Suprapubic skin (tissue), 4 donors: Measurements from ENCODE around the gene DEFB119.

Source experiments
- EP300 ChIP-seq: sonication (generic); formaldehyde crosslinking; IDR thresholded peaks from one replicate; pipeline ENCODE4 v1.6.1; 2017; ENCODE audit warnings: antibody characterized with exemption
- POLR2A ChIP-seq, 2 donors: fragments of 450-650 bp; IDR thresholded peaks; one replicate each; pipeline ENCODE4 v1.6.1; 2017; ENCODE audit warnings: antibody characterized with exemption in 2 of 2, mild to moderate bottlenecking in 2 of 2, moderate library complexity in 2 of 2
- POLR2AphosphoS5 ChIP-seq, 3 donors: sonication (generic); formaldehyde crosslinking; IDR thresholded peaks; one replicate each; pipeline ENCODE4 v1.6.1; 2017; ENCODE audit warnings: antibody characterized with exemption in 3 of 3
- TF ChIP-seq, protein P1 (sequence below), 2 donors: fragments of 200-600 bp in 1 of 2; fragments of 450-650 bp in 1 of 2; sonication (generic) in 1 of 2; IDR thresholded peaks; one replicate each; pipeline ENCODE4 v1.5.1; 2016 to 2019; ENCODE audit warnings: antibody characterized with exemption in 2 of 2, mild to moderate bottlenecking in 1 of 2, moderate library complexity in 1 of 2

GRCh38 chr20:31418307-31418706, 27.9 kb upstream of the DEFB119 start:
- TF ChIP-seq POLR2AphosphoS5 (IDR thresholded peaks at IDR 0.05) = no peak
- TF ChIP-seq, protein P1, sequence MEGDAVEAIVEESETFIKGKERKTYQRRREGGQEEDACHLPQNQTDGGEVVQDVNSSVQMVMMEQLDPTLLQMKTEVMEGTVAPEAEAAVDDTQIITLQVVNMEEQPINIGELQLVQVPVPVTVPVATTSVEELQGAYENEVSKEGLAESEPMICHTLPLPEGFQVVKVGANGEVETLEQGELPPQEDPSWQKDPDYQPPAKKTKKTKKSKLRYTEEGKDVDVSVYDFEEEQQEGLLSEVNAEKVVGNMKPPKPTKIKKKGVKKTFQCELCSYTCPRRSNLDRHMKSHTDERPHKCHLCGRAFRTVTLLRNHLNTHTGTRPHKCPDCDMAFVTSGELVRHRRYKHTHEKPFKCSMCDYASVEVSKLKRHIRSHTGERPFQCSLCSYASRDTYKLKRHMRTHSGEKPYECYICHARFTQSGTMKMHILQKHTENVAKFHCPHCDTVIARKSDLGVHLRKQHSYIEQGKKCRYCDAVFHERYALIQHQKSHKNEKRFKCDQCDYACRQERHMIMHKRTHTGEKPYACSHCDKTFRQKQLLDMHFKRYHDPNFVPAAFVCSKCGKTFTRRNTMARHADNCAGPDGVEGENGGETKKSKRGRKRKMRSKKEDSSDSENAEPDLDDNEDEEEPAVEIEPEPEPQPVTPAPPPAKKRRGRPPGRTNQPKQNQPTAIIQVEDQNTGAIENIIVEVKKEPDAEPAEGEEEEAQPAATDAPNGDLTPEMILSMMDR (IDR thresholded peaks at IDR 0.05) = no peak
- TF ChIP-seq POLR2A (IDR thresholded peaks at IDR 0.05) = no peak
- no peak for TF ChIP-seq EP300
